CD4-positive, alpha-beta T cell treated with Interleukin-4 for 1 hour (primary cell): ENCODE data around the gene GDPD5.

ENCODE experiments used
- DNase-seq, 2 donors: peaks; one replicate each; pipeline ENCODE4 v3.0.0-alpha.2; 2020 to 2022

GDPD5 gene

DNA sequence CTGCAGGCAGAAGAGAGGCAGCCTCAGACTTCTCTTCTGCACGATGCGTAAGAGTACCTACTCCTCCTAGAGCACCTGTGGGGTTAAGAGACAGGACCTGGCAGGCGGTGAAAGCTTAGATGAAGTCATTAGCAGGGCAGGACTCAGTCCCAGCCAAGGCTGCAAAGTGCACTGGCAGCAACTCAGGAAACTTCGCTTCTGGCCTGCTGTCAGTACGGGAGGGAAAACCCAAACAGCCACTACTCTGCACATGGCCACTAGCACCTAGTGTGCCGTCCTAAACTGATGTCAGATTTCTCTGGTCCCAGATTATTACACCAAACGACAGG lies 84.0 kb downstream of the GDPD5 start:
- DNase-seq = no peak

DNA sequence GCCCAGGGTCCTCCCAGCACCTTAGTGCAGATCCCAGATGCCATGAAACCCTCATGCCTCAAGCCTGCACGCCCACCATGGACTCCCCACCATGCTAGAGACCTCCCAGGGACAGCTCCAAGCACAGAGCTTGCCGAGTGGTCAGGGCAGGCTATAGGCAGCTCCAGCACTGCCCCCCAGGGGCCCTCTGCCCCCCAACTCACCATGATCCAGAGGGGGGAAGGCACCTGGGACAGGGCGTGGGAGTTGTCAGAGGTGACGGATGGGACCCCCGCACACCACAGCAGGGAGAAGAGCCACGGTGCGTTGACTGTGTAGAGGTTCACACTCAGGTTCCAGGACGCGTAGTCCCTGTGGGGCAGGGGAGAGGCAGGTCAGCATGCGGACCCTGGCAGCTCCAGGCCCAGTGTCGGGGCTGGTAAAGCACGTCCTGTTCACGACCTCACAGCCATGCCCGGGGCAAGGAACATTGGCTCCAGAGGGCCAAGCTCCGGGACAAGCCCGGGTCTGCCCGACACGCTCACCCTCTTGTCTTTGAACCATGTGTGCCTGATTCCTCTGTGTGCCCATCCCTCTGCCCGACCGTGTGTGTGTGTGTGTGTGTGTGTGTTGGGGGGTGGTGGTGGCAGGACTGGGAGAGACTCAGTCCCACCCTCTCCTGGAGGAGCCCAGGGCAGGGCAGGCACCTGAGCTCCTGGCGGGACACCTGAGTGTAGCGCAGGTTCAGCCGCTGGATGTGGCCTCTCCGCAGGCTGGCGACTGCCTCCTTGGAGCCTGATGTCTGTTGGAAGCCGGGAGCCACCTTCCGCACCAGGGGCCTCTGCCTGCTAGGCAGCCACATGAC lies 84.6 kb downstream of the GDPD5 start:
- no peak for DNase-seq

DNA sequence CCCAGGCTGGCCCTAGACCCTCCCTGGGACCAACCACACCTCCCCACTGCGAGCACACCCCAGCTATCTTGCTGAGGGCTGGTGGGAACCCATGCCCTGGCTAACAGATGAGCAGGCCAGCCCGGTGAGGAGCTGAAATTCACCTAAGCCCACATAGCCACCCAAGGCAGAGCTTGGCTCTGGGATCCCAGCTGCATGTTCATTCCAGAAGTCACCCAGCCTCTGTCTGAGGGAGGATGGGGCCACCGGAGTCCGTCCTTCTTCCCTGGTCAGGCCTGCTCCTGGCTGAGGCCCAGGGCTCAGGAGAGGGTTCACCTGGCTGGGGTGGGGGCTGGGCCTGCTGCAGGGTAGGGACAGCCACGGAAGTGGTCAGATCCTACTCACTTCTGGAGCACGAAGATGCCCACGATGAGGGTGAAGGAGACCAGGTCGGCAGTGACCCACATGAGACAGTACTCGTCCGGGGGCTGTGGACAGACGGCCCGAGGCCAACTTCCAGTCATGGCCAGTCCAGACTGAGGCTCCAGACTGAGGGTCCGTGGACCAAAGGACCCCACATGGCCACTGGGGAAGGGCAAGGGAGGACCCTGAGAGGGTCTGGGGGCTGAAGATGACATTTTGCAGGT lies 86.1 kb downstream of the GDPD5 start:
- no peak for DNase-seq

DNA sequence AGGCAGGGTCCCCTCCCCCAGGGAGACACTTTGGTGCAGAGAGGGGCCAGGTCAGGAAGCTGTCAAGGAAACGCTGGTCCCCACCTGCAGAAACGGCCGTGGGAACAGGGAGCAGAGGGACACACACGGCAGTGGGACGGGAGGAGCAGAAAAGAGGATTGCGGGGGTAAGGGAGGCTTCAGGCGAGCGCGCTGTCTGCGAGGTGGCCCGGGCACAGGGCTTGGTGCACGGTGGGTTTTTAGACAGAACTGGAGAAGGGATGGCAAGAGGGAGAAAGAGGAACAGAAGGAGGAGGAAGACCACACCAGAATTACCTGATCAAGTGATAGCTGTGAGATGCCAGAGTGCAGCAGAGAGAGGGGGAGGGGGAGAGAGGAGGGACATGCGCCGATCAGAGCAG lies 86.7 kb downstream of the GDPD5 start:
- DNase-seq = no peak

DNA sequence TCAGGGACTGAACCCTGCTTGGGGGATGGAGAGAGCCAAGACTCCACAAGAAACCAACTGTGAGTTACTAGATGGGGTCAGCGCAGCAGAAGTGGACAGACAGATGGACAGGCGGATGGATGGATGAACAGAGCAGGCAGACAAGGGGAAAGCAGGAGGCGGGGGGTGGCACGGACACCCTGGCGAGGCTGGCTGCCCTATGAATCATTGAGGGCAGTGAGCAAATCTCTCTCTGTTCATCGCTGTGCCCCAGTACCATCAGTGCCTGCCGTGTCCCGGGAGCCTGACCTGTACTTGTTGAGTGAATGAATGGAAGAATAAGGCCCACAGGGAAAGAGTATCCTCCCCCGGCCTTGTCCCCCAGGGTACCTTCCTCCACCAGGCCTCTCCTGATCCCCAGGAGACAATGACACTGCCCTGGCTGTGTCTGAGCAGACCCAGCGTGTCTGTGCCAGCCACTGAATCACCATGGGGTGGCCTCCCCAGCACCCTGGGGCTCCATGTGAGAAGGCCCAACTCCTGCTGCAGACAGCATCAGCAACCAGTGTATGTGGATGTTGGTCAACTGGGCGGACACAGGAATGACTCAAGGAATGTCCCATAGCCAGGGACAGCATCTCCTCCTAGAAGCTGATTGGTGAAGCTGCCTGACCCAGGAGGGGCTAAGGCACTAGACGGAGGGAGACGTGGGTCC lies 87.6 kb downstream of the GDPD5 start:
- no peak for DNase-seq

DNA sequence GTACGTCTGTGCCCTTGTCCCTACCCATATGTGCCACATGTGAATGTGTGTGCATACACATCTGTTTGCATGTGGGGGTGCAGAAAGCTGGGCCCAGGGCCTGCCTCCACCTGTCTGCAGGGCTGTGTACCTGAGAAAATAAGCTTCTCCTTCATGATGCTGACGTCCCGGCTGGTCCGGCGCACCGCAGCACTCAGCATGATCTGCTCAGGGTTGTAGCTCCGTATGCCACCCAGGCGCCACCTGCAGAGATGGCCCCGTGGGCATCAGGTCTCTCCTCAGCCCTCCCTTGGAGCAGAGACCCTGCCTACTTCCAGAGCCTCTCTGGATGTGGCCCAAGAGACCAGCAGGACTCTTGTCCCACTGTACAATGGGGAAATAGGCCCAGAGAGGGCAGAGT lies 88.9 kb downstream of the GDPD5 start:
- no peak for DNase-seq

DNA sequence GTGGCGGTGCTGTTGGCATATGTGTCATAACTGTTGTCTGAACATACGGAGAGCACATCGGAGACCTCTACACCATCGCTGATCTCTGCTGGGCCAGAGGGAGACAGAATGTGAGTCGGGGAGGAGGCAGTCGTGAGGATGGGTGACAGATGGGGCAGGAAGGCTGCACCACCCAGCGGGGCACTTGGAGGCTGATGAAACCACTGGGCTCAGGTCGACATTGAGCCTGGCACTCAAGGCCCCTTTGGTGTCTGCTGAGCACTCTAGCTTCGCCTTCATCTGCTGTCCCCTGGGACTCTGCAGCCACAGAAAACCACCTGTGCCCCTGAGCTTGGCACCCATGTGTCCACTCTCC lies 90.2 kb downstream of the GDPD5 start:
- DNase-seq = no peak

DNA sequence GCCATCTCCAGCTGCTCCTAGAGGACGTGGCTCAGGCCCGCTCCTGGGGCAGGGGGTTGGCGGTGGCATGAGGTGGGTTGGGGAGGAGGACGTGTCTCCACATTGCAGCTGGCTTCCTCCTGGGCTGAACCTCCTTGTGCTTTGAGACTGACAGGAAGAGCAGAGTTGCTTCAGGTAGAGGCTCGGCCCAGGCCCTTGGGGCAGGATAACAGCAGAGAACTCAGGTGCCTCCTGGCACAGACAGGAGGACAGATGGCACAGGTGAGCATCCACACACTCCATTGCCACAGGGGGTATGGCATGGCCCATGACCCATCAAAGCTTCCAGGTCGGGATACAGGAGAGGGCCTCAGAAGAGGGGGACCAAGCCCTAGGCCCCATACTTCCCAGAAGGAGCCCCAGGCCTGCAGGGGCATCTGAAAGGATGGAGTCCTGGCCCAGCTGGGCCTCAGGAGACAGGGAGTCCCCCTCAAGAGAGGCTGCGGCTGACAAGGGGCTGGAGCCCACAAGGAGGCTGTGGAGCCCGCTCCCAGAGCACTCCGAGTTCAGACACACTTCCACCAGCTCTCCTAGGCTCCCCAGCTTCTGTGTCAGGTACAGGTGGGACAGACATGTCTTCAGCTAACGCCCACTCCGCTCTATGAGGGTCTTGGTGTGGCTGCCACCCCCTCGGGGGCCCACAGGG lies 90.7 kb downstream of the GDPD5 start:
- no peak for DNase-seq

DNA sequence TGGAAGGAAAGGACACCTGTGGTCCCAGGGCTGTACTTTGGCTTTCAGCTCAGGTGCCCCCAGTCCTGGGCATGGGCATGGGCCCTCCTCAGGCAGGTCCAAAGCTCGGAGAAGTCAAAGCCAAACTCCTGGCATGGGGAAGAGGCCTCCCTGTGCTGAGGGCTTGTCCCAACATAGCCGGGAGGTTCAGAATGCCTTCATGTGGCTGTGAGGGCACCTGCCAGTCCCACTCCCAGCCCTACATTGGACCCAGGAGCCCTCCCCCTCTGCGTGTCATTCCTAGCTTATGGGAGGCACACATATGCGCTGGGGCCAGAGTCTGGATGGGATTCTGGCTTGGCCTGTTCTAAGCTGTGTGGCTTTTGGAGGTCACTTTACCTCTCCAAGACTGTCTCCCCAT lies 91.7 kb downstream of the GDPD5 start:
- DNase-seq = no peak

DNA sequence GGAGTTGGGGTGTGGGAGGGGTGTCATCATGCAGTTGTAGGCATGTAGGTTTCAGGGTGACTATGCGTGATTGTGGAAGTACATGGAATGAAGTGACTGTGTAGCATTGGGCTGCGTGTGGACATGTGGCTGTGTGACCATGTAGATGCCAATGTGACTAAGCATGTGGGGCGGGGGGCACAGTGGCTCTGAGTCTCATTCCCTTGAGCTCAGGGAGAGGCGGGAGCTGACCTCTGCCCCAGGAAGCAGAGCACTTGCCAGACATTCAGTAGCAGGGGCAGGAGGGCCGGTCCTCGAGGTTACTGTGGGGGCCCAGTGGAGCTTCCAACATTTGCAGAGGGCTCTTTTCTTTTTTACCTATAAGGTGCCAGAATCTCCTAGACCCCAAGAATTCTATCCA lies 92.3 kb downstream of the GDPD5 start:
- no peak for DNase-seq

DNA sequence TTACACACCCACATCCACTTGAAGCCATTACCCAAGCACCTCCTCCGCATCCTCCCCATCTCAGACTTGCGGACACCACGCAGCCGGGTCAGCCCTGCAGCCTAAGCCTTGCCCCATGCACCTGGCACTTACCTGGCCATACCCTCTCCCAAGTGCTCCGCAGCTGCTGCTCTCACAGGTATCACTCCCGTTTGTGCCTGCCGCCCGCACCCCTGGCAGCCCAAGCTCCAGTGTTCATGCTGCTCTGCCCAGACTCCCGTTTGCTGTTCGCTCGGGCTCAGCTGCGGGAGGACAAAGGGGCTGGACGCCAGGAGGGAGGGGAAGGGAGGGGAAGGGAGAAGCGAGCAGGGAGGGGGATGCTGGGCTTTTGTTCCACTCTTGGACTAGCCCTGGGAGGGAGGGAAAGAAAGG lies 92.8 kb downstream of the GDPD5 start, which contains the start of gene KLHL35:
KLHL35 (minus strand) TSS at position 293 of the 411 bp plus-strand sequence. CDS start 2,574 bp downstream, outside the sequence.
- no peak for DNase-seq

DNA sequence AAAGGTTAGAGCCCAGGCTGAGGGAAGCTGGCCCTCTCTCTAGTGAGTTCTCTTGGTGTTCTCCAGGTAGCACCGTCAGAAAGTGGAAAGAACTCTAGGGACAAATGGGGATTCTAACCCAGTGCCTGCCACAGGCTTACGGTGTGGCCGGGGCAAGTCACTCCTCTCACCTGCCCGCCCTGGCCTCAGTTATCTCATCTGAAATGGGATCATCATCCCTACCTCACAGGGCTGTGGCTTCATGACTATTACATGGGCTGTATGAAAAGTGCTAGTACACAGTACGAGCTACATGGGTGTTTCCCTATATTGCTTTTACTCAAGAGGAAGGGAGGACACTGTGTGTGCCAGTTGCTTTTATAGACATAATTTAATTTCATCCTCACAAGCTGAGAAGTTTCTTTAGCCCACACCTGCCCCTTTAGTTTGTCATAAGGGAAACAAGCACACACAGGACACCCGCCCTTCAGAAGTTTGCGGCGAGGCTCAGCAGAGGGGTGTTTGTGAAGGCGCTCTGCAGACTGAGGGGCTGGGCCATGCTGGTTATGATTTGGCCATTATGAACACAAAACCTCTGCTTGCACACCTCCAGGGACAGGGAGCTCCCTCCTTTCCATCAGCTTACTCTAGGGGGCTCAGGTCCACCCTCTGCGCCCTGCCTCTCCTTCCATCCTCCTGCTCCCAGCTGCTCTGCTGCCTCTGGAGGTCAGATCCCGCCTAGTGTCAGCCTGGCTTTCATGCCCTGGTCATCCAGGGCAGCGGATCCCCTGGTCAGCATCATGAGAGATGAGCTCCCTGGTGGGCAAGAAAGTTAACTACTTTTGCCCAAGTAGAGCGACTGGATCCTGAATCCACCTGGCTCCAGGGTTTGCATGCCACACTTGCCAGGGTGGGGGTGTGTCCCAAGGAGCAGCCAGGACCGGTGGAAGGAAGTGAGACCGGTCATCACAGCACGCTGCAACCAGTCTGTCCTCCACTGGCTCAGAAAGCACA lies 93.9 kb downstream of the GDPD5 start:
- DNase-seq = no peak

DNA sequence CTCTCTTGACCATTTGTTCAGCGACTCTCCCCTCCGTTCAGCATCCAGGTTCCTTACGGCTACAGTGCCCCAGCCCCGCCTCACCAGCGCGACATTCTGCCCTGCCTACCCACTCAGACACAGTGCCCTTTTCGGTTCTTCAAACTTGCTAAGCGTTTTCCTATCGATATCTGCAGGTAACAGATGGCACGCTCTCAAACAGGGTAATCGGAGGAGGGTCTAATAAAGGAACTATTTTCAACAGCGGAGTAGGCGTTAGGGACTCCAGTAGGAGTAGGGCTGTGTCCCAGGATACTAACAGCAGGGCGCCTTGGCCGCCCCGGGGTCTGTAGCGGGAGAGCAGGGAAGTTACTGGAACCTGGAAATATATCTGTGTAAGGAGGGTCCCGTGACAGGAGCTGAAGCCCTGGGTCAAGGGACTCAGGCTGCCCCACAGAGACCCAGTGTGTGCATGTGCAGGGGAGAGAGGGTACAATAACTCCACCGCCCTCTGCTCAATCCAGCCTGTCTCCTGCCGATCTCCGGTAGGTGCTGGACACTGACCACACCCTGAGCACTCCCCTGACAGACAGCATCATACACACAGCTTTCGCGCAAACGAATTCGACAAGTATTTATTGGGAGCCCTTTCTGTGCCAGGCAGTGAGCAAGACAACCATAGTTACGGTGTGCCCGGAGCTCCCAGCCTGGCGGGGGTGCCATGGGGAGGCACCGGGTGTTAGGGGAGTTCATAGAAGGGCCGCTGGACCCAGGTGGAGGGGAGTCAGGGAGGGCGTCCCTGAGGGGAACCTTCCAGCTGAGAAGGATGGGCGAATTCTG lies 94.8 kb downstream of the GDPD5 start:
- DNase-seq = no peak

DNA sequence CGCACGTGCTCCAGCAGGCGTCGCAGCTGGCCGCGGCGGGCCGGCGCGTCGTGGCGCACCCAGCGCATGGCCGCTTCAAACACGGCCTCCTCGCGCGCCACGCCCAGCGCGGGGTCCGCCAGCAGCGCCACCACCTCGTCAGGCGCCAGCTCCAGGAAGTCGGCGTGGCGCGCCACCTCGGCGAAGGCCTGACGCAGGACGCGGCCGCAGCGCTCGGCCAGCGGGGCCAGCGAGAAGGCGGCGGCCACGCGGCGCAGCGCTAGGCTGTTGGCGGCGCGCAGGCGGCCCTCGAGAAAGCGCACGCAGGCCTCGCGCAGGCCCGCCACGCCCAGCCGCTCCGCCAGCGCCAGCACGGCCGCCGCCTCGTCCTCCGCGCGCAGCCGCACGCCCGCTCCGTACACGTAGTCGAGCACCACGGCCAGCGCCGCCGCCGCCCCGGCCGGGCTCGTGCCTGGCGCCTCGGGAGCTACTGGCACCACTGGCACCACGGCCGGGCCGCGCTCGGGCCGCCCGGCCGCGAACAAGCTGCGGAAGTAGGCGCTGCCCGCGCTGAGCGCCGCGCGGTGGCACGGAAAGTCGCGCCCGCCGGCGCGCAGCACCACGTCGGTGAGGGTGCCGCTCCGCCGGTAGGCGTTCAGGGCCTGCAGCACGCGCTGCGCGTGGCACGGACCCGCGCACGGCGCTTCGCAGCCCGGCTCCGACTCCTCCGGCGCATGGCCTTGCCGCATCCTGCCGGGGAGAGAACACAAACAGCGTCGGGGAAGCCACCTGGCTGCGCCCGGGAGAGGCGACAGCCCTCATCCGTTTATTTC lies 95.6 kb downstream of the GDPD5 start:
- DNase-seq = peak; percentile 48 to 66

DNA sequence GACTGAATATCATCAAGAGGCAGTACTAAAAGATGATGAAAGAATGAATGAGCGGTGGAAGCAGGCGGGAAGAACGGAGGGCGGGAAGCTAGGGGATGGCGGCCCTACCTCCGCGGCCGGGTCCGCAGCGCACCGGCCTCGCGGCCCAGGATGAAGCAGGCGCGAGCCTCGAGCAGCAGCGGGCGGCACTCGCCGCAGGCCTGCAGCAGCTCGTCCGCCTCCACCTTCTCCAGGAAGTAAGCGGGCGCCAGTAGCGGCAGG lies 96.2 kb downstream of the GDPD5 start:
- DNase-seq = no peak

DNA sequence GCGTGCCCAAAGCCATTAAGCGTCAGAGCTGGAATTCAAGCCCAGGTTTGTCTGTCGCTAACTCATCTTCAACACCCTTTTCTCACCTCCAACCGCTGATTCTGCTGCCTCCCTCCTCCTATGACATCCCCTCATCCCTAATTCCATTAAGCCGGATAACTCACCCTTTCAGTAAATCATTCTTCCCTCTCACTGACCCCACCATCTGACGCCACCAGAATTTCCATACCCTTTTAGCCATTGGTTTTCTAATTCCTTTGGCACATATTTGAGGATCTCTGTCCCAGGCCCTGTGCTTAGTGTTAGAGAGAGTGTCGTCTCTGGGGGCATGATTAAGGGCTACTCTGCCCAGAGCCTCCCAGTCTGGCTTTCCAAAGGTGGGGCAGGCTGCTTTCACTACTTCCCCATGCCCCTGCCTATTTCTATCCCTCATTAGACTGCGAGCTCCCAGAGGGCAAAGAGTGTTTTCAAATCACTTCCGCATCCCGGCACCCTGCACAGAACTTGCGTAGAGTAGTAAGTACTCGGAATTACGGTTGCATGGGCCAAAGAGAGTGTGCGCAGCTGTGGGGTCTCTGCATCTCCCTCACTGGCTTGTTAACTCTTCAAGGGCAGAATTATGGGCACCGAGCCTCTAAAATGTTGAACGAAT lies 96.6 kb downstream of the GDPD5 start:
- DNase-seq = no peak

DNA sequence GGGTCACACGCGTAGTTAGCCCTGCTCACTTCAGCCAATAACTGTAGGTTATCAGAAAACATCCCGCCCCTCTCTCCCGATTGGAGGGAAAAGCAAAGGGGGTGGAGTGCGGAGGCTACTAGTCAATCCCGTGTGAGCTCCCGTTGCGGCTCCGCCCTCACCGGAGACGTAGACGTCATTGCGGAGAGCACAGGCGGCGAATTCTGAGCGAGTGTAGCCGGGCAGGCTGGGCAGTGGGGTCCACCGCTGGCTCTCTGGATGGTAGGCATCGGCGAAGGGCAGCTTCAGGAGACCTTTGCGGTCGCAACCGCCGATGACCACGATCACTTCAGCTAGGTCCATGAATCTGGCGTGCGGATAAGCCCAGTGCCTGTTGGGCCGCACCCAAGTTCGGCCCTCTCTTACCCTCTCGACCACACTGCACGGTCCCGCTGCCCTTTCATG lies 97.4 kb downstream of the GDPD5 start:
- peak; percentile 80 to 84 for DNase-seq

DNA sequence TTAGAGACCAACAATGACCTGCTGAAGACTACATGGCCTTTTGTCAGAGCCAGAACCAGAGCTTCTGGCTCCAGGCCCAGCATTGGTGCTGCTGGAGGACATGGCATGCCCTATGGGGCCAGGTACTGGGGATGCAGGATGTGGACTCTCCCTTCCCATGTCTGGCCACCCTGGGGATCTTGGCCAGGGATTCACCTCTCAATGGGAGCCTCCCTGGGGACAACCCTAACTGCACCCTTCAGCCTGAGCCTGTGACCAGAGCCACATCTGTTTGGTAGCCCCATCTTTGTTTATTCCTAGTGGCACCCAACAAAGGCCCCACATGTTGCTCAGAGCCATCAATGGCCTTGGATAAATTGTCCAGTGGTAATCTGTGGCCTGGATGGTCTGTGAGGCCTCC lies 98.6 kb downstream of the GDPD5 start:
- no peak for DNase-seq

DNA sequence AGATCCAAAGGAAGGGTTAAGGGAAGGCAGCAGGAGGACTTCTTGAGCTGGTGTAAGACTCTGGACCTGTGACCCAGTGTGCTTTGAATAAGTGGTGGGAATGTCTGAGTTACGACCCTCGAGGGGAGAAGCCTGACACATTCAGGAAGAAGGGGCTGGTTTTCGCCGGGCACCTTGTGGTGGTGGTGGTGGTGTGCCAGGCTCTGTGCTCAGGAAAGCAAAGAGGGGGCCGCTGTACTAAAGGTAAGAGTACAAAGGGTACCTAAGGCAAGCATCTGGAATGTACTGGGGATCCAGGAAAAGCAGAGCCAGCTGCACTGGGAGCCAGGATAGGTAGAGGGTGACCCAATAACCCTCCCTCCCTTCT lies 99.0 kb downstream of the GDPD5 start:
- no peak for DNase-seq

DNA sequence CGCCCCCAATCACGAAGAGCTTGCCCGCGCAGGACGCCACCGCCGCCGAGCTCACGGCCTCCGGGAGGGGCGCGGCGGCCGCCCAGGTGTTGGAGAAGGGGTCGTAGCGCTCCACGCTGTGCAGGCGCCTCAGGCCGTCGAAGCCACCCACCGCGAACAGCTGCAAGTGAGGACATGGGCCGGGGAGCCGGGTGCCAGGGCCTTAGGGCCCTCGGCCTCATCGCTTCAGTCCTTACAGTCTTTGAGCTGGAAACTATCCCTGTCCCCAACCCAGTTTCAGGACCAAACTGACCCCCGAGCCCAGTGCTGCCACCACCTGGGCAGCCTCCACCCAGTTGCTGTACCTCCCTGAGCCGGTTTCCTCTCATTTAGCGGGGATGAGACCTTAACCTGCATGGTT lies 100.3 kb downstream of the GDPD5 start:
- no peak for DNase-seq
